ENCODE results near the gene TBX2.

TBX2 gene

GRCh38 chr17:61456061-61456681, 56.5 kb downstream of the TBX2 start:
- DNase-seq = no peak

GRCh38 chr17:61456688-61457225, 57.1 kb downstream of the TBX2 start:
- no peak for DNase-seq

DNA sequence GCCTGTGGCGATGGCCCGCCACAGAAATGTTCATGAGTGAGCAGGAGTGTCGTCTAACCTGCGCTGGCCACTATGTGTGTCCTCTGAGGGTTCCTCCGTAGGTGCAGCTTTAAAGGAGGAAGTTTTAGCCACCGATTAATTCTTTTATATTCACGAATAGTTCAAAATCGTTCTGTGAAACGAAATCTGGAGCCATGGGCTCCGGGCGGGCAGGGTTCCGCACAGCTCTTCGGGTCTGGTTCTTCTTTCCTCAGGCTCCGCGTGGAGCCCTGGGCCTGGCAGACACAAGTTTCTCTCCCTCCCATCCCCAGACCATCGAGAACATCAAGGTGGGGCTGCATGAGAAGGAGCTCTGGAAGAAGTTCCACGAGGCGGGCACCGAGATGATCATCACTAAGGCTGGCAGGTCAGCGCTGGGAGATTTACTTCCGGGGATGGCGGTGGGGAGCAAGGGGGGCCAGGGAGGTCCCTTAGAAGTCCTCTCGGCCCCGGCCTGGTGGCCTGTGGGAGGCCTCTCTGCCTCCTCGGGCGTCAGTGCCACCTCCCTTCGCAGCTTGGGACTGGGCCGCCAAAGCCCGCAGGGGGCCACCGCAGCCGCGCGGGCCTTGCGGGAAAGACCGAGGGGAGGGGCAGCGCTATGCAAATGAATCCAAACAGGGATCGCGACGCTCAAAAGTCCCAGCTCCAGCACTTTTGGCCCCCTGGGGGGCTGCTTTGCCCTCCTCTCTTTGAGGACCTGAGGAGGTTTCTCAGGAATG, 57.8 kb downstream of the TBX2 start:
- no peak for DNase-seq

DNA sequence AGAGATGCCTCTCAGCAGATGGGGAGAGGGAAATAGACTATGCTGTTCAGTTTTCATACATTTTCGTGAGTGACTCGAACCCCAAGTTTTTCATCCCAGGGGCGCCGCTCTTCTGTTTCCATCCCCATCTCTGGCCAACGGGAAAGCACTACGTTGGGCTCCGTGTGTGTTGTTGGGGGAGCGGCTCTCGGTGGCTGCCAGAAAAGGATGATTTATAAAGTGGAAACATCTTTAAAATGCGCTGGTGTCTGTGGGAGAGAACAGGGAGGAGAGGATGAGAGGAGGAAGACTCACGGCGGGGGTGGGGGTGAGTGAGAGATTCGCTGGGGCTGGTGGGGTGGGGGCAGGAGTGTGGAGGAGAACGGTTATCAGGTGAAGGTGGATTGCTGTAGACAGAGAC, 58.4 kb downstream of the TBX2 start:
- no peak for DNase-seq

- no peak for DNase-seq
Measured at GRCh38 chr17:61458421-61459141, 58.9 kb downstream of the TBX2 start.
